Retinal pigment epithelial cell (primary cell): ENCODE measurements around the gene MEN1.

Experiments used
- DNase-seq: peaks from one replicate; pipeline ENCODE4 v3.0.0-alpha.2; 2010; ENCODE audit warnings: low read depth
- H3K4me3 ChIP-seq: 2 replicates; pipeline ENCODE4 v1.5.1; 2011; ENCODE audit warnings: mild to moderate bottlenecking, low read length, control low read depth, moderate library complexity
- CTCF ChIP-seq: conservative IDR thresholded peaks from 2 replicates; pipeline ENCODE4 v1.5.1; 2011; ENCODE audit warnings: low read depth, low read length, control low read depth, inconsistent platforms

MEN1 gene

DNA sequence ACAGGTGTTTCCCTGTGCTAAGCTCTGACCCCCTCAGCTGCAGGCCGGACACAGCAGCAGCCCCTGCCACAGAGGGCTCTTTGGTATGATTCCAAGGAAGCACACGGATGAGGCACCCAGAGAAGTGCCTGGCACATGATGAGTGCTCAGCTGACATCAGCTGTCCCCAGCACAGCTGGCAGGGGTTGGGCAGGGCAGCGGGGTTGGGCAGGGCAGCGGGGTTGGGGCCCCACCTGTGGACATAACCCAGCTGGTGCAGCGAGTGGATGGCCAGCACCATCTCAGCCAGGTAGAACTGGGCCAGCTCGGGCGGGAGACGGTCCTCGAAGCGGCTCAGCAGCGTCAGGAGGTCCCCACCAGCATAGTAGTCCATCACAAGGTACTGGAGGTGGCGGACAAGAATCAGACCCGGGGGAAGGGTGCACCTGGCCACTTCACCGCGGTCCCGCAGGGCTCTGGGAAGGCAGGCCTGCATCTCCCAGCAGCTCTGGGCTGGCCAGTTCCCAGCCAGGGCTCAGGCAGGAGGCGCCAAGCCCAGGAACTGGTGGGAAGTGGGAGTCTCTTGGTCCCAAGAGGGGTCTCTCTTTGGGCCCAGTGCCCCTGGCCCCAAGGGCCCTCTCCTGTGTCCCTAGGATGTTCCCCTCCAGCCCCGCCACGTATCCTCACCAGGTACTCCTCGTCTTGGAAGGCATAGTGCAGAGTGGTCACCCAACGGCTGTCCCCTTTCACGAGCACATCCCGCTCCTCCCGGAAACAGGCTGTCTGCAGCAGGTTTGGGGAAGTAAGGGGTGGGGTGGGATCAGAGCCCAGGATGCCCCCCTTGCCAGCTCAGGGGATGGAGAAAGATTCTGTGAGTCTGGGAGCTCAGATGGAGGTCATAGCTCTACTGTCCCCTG lies 29.8 kb upstream of the MEN1 start:
- DNase-seq: no peak
- TF ChIP-seq CTCF: no peak
- no peak overlapping the region for H3K4me3 ChIP-seq

- no peak overlapping the region for H3K4me3 ChIP-seq
- DNase-seq: no peak
- no peak for TF ChIP-seq CTCF
Observed at GRCh38 chr11:64839335-64839734, 29.0 kb upstream of the MEN1 start.

DNA sequence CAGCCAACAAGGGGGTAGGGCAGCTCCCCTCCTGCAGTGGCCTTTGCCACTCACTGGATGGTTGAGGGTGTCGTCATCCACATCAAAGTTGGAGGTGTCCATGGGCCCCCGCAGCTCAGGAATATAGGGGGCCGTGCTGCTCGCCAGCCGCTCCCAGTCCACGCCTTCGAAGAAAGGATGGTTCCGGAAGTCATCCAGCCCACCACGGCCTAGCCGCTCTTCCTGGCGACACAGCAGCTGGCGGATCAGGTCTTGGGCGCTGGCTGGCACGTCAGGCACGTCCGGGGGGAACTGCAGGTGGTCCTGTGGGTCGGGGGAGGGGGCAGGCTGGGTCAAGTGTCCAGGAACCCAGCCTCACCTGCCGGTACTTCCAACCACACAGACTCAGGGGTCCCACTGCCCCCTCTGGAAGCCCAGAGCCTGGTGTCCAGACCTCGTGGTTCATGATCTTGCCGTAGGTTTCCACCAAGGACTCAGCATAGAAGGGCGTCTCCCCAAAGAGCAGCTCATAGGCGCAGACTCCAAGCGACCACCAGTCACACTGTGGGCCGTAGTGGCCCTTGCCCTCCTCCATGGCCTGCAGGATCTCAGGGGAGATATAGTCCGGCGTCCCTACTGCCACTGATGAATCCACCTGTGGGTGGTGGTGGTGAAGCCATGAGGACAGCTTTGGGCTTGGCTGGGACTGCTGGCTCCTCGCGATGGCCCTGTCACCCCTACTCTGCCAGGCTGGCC lies 28.4 kb upstream of the MEN1 start:
- DNase-seq: no peak
- no peak for TF ChIP-seq CTCF
- no peak overlapping the region for H3K4me3 ChIP-seq

- DNase-seq: no peak
- no peak overlapping the region for H3K4me3 ChIP-seq
- no peak for TF ChIP-seq CTCF
Observed at GRCh38 chr11:64837887-64838351, 27.6 kb upstream of the MEN1 start.

DNA sequence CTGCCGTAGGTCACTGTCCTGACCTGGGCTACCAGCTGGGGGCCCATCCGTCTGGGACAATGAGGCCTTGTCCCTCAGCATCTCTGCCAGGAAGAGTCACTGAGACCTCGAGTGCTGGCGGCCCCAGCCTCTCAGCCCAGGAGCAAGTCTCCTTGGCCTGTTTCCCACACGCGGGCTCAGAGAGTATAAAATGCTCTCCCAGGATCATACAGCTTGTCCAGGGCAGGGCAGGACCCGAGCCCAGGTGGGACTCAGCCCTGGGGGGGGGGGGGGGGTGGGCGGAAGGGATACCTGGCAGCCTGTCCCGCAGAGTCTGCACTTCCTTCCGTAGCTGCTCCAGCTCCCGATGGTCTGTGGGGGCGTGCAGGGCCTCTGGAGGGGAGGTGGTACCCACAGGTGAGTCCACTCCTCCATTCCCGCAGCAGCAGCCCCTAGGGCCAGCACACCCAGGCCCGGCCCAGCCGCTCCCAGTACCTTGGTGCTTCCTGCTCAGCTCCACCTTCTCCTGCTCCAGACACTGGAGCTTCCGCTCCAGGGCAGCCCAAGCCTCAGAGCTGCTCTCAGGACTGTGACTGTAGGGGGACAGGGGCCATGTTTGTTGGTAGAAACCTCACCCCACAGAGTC lies 26.2 kb upstream of the MEN1 start:
- DNase-seq: no peak
- H3K4me3 ChIP-seq: no peak overlapping the region
- TF ChIP-seq CTCF: no peak

DNA sequence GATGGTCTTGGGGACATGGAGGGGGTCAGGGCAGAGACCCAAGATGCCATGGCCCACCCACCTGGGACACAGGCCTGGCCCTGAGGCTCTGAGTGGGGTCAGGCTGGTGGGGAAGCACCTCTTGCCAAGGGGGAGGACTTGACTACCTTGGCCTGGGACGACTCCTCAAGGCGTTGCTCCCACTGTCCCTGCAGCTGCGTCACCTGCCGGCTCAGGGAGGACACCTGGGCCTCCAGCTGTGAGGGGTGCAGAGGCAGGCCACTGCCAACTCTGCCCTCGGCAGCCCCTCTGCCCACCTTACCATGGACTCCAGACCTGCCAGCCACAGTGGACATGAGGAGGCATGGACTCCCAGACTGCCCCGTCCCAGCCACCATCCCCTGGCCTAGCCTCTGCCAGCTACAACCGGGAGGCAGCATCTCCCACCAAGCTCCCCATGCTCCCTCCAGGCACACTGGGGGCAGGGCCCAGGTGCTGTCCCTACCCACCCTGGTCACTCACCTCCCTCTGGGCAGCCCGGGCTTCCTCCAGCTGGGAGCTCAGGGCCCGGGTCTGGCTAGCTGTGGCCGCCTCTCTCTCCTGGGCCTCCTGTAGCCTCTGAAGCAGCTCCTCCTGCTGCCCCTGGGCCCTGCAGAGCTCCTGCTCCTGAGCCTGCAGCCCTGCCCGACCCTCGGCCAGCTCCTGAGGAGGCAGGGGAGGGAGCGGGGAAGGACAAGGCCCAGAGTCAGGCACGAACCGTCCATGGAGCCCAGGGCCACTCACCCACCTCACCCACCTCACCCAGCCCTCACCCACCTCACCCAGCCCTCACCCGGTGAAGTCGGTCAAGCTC lies 25.5 kb upstream of the MEN1 start:
- no peak for TF ChIP-seq CTCF
- DNase-seq: no peak
- H3K4me3 ChIP-seq: no peak overlapping the region
